ENCODE measurements around the gene COL27A1.

- TF ChIP-seq CTCF (IDR thresholded peaks at IDR 0.05; ENCODE audit: low read depth, low read length) (no peak), POLR2A (IDR thresholded peaks at IDR 0.05; ENCODE audit: extremely low read depth, insufficient read length) (no peak)
- TF ChIP-seq, protein P1, sequence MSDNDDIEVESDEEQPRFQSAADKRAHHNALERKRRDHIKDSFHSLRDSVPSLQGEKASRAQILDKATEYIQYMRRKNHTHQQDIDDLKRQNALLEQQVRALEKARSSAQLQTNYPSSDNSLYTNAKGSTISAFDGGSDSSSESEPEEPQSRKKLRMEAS (IDR thresholded peaks at IDR 0.05; ENCODE audit: low read depth, low read length), result no peak
Measured at GRCh38 chr9:114164191-114164794, 9.0 kb downstream of the COL27A1 start.

Measured in NB4 (cell line).